HG02973 (cell line): ENCODE results near the gene UGT1A3.

Source experiments
- ATAC-seq: cut with Tn5 transposase; IDR thresholded peaks from one replicate; pipeline ENCODE4 v1.9.1; 2021; ENCODE audit warnings: moderate library complexity; ENCODE audit not compliant: unreplicated experiment

Gene UGT1A3

DNA sequence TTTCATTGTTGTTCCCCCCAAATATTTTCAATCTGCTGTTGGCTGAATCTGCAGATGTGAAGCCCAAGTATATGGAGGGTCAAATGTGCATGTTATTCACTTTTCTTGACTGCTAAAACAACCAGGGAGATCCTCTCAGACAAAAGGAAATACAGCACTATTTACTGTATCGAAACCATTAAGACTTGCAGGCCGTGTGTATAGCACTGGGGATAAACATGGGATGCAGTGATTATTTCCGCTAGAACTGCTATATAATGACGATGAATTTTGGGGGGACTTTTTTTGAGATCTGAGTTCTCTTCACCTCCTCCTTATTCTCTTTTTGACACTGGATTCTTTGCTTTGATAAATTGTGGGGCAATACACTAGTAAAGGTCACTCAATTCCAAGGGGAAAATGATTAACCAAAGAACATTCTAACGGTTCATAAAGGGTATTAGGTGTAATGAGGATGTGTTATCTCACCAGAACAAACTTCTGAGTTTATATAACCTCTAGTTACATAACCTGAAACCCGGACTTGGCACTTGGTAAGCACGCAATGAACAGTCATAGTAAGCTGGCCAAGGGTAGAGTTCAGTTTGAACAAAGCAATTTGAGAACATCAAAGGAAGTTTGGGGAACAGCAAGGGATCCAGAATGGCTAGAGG is 27.7 kb downstream of the UGT1A3 start:
- ATAC-seq = no peak

DNA sequence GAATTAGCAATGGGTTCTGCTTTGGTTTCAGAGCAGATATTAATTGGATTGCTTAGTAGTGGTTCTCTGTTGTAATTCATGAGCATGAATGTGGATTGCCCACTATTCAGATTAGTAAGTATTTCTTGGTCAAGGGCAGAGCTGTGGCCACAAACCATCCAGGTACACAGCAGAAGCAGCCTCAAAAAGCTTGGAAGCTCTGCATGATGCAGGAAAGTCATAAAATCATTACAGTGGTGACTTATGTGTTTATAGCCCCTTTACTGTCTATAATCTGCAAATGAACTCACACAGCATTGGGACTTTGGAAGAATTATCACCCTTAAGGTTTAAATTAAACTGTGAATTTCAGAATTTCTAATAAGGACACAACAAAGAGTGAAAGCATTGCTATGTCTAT is 29.3 kb downstream of the UGT1A3 start:
- ATAC-seq = no peak

DNA sequence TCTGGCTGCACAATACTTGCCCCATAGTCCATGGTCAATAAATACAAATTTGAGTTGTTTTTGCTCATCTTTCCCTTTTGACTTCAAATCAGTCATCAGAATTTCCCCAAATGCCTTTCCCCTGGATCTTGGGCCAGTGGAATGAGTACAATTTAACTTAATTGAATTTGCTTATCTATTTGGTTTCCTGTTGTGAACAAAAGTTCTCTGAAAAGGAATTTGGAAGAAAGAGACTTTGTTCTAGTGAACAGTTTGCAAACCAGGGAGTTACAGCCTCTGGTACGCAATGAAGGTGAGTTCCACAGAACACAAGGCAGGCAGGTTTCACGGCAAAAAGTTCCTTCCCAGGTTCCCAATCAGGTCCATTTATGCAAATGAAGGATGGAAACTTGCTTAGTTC is 30.0 kb downstream of the UGT1A3 start:
- ATAC-seq = no peak

DNA sequence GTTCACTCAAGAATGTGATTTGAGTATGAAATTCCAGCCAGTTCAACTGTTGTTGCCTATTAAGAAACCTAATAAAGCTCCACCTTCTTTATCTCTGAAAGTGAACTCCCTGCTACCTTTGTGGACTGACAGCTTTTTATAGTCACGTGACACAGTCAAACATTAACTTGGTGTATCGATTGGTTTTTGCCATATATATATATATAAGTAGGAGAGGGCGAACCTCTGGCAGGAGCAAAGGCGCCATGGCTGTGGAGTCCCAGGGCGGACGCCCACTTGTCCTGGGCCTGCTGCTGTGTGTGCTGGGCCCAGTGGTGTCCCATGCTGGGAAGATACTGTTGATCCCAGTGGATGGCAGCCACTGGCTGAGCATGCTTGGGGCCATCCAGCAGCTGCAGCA is 31.2 kb downstream of the UGT1A3 start, which contains the start of gene UGT1A1:
Gene UGT1A1, plus strand, starts transcription at position 228 of the 400 bp plus-strand sequence. Its CDS starts 18 bp downstream, at position 246.
- no peak for ATAC-seq

DNA sequence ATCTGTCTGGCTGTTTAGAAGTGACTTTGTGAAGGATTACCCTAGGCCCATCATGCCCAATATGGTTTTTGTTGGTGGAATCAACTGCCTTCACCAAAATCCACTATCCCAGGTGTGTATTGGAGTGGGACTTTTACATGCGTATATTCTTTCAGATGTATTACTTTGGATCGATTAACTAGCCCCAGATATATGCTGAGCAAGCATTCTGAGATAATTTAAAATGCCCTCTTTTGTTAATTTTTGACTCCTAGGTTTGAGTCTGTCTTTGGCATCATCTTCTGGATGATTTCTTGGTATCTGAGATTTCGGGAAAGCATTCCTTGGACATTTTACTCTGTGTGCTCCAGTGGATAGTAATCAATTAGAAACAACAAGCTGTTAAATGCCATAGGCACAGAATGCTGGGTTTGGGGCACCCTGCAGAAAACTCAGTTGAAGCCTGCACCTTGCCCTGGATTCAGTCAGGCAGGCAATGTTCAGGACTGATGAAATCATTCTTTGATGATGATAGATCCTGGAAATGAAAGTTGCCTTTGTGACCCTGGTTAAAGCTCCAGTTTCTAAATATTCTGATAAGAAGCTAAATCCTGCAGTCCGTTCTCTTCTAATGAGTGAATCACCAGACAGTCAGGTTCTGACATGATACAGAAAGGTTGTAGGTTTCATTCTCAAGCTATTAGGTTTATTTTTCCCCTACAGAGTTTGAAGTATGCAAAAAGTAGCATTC is 32.4 kb downstream of the UGT1A3 start:
- no peak for ATAC-seq

DNA sequence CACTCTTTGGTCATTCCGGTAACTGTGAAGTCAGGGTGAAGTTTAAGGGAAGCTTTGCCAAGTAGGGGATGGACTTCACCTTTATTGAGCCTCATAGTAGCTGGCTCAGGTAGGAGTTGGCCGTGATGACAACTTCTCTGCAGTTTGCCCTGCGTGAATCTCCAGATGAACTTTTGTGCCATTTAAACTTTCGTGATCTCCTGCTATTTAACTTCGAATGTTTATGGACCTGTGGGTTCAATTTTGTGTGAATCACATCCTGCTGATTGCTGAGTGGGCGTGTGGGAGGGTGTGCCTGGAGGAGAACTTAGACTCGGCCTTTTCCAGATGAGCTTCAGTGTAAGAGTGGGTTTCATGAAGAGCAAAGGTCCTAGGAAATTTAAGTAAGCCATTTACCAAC is 35.4 kb downstream of the UGT1A3 start:
- no peak for ATAC-seq

DNA sequence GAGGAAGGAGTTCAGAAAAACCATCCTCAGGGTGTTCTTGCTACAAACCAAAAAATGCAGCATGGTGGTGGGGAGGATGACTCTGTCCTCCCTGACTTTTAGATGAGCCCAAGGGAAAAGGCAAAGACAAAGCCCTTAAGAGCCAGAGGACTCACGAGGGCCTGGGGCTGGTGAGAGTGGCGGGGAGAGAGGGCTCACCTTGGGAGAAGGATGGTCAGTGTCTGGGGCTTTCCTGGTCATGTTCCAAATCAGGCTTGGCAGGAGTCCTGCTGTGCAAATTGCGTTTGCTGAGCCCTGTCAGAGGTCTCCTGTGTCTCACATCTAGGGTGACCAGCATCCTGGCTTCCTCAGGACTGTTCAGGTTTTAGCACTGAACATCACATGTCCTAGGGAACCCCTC is 35.9 kb downstream of the UGT1A3 start:
- ATAC-seq = no peak

DNA sequence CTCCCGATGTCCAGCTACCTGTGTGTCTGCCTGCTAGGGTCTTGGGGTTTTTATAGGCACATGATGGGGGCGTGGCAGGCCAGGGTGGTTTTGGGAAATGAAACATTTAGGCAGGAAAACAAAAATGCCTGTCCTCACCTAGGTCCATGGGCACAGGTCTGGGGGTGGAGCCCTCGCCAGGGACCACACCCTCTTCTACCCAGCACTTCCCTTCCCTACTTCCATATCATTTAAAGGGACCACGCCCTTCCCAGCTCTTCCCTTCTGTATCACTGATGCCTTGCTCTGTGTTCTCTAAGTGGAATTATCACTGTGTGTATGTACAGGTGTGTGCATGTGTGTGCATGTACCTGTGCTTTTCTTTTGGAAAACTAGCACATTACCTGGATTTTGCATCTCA is 37.6 kb downstream of the UGT1A3 start:
- ATAC-seq = no peak

DNA sequence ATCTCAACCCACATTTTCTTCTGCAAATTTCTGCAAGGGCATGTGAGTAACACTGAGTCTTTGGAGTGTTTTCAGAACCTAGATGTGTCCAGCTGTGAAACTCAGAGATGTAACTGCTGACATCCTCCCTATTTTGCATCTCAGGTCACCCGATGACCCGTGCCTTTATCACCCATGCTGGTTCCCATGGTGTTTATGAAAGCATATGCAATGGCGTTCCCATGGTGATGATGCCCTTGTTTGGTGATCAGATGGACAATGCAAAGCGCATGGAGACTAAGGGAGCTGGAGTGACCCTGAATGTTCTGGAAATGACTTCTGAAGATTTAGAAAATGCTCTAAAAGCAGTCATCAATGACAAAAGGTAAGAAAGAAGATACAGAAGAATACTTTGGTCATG is 39.2 kb downstream of the UGT1A3 start:
- ATAC-seq = no peak

DNA sequence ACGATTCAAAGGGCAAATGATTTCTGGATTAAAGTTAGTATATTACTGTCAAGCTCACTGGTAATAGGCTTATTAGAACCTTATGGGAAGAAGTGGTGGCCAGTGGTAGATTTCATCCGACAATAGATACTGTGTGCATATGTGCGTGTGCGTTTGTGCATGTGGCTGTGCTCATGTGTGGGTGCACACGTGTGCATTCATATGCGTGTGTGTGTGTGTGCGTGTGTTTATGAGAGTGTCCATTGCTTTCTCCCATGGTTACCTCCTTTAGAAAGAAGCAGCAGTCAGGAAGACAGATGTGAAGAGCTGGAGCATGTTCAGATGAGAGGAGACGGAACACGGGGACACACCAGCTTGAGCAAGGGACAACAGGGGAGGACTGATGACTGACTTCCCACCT is 40.4 kb downstream of the UGT1A3 start:
- ATAC-seq = no peak

DNA sequence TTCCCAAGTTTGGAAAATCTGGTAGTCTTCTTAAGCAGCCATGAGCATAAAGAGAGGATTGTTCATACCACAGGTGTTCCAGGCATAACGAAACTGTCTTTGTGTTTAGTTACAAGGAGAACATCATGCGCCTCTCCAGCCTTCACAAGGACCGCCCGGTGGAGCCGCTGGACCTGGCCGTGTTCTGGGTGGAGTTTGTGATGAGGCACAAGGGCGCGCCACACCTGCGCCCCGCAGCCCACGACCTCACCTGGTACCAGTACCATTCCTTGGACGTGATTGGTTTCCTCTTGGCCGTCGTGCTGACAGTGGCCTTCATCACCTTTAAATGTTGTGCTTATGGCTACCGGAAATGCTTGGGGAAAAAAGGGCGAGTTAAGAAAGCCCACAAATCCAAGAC is 43.3 kb downstream of the UGT1A3 start:
- no peak for ATAC-seq

DNA sequence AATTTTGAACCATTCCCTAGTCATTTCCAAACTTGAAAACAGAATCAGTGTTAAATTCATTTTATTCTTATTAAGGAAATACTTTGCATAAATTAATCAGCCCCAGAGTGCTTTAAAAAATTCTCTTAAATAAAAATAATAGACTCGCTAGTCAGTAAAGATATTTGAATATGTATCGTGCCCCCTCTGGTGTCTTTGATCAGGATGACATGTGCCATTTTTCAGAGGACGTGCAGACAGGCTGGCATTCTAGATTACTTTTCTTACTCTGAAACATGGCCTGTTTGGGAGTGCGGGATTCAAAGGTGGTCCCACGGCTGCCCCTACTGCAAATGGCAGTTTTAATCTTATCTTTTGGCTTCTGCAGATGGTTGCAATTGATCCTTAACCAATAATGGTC is 43.7 kb downstream of the UGT1A3 start:
- ATAC-seq = no peak

DNA sequence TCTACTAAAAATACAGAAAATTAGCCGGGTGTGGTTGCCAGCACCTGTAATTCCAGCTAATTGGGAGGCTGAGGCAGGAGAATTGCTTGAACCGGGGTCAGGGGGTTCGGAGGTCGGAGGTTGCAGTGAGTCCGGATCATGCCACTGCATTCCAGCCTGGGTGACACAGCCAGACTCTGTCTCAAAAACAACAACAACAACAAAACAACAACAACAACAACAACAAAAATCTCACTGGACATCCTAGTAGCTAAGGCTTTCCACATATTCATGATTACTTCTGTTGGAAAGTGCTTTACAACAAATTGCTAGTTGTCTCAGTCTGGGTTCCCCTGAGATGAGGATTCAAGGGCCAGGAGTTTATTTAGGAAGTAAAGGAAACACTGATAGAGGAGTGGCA is 45.0 kb downstream of the UGT1A3 start:
- no peak for ATAC-seq

DNA sequence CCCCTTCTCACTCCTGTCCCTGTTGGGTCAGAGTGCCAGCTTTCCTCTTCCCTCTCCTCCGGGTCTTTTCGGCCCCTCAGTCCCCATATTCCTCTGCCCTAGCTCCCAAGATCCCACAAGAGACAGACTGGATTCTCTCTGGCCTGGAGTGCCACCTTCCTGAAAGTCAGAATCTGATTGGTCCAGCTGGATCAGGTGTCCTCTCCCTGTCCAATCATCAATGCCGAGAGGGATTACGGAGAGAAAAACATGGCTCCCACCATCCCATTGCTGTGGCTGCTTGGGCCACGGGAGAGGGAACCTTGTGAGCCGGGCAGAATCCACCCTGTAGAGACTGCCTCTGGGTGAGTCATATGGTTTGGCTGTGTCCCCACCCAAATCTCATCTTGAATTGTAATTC is 46.6 kb downstream of the UGT1A3 start:
- no peak for ATAC-seq

DNA sequence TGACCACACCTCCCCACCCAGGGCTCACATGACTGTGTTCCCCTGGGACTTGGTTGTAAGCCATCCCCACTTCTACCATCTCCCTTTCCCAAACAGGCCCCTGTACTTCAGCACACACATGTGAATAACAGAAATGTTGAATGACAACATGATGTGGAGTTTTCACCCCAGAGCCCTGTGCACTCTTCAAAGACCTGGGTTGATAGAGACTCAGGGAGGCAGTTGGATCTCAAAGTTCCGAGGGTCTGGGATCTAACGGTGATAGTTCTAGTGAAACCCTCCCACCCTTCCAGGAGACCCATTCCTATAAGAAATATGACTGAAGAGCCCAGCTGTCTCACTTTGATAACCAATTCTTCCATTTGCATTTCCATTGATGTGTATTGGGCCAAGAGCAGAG is 49.2 kb downstream of the UGT1A3 start, which contains the start of gene MROH2A:
Gene MROH2A, plus strand, starts transcription at position 301 of the 400 bp plus-strand sequence. CDS start 1,029 bp downstream, outside the sequence.
- ATAC-seq = no peak

DNA sequence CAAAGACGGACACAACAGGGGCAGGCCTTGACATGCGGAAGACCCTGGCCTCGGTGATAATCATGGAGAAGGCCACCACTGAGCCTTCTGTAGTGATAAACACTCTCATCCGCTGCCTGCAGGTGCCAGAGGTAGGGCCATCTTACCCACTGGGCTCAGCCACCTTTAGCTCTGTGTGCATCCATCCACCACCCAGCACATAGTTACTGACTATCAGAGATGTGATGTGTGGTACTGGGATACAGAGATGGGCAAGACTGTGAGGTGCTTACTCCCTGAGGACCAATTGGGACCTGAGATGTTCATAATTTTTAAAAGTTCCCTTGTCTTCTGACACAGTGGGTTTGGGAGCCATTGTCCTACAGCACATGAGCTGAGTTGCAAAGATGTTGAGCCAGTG is 50.9 kb downstream of the UGT1A3 start:
- no peak for ATAC-seq

DNA sequence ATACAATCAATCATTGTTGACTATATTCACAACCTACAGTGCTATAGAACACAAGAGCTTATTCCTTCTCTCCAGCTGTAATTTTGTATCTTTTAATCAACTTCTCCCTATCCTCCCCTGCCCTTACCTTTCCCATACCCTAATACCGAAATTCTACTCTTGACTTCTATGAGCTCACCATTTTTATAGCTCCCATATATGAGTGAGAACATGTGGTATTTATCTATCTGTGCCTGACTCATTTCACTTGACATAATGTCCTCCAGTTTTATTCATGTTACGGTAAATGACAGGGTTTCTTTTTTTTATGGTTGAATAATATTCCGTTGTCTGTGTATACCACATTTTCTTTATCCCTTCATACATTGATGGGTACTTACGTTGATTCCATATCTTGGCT is 51.9 kb downstream of the UGT1A3 start:
- ATAC-seq = no peak

DNA sequence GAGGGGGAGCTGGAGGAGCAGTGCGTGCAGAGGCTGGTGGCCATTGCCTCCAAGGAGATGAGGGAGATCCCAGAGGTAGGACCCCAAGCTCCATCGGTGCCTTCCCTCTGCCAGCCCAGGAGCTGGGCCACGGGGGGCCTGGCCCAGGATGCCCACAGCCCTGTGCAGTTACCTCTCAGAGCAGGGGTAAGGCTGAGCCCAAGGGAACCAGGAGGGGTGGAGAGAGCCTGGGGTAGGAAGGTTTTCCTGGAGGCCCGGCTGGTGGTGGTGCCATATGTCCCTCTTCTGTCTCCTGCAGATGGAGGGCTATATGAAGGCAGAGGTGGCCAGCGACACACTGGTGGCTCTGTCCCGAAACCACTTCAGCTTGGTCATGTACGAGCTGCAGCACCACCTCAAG is 60.7 kb downstream of the UGT1A3 start:
- no peak for ATAC-seq

DNA sequence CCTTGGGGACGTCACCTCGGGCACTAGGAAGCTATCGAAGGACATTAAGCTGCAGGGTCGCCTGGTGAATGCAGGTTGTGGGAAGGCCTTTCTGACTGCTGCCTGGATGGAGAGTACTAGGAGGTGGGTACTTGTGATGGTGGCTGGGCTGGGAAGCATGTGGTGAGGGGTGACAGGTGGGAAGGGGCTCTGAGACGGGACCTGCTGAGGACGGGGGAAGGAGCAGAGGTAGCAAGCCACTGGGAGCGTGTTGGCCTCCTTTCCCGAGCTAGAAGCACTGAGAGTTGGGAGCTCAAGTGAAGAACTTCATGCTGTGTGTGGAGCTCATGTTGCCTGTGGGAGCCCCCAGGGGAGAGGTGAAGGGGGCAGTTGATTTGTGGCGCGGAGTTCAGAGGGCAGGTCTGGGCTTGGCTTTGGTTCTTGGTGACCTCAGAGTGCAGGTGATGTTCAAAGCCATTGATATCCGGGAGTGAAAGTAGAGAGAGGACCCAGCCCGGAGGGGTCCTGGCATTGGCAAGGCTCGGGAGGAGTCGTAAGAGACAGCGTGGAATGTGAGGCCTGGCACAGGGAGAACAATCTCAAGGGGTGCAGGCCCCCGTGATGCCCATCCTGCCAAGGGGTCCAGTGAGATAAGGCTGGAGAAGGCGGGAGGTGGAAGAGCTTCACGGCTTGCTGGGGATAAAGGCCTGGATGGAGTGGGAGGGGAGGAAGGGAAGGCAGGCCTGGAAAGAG is 62.5 kb downstream of the UGT1A3 start:
- ATAC-seq = no peak

DNA sequence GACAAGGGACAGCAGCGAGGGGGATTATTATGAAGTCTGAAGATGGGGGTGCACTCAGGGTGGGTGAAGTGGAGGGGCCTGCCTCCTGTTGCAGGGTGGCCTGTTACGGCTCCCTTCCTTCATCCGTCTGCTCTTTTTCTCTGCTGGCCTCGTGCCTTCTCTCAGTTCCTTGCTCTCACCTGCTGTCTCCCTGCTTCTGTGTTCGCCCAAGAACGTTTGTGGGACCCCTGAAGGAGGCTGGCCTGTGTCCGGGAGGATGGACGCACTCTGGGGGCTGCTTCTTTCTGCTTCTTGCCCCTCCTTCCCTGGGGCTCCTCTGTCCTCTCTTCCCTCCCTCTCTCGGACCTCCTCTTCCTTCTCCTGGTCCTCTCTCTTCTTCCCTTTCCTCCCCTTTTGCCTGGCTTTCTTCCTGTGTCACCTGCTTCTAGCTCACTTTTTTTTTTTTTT is 63.1 kb downstream of the UGT1A3 start:
- no peak for ATAC-seq

DNA sequence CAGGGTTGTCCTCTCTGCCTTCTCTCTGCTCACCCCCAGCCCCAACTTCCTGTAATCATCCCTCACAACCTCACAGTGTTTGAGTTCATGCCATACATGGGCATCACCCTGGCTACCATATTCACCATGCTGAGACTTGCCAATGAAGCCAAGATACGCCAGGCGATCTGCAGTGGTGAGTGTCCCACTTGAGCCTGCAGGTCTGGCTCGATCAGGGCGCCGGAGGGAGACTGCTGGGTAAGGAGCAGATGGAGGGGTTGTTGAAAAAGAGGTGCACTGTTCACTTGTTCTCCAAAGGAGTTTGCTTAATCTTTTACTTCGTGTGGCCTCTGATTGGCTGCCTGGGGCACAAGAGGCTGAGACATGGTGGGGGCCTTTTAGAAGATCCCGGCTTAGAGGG is 63.9 kb downstream of the UGT1A3 start:
- no peak for ATAC-seq
